K562 (cell line): Measurements from ENCODE around the gene LTBP2. TPM values are rescaled to one million over a fixed set of nuclear protein-coding genes. Genes with fewer than 3 reads are reported as not detected.

ENCODE experiments used
- ATAC-seq: fragments of 200-7000 bp; cut with Tn5 transposase; 3 replicates; pipeline ENCODE4 v1.9.1; 2020; ENCODE audit warnings: moderate library complexity
- BruUV-seq: library from RNA; stranded (reverse); fragments of 400-500 nt; replicated peaks from 2 replicates; lab custom pipeline; 2021; lab: Mats Ljungman, UMichigan
- CTCF ChIA-PET: fragments of 300-600 bp; formaldehyde crosslinking; extraction: SDS; loops from one replicate; lab custom pipeline; 2021; ENCODE audit warnings: low intra/inter-chr PET ratio; lab: Yijun Ruan, JAX
- POLR2A ChIA-PET: fragments of 300-600, 350-650 bp; sonication (Branson Sonifier 250); formaldehyde crosslinking; extraction: SDS; loops from one replicate; lab custom pipeline; 2021; ENCODE audit warnings: antibody characterized with exemption, inconsistent platforms; lab: Yijun Ruan, JAX
- DNase-seq, 4 experiments: peaks; one replicate each; pipeline versions ENCODE4 v3.0.0 to v3.0.0-alpha.2; 2011 to 2018; ENCODE audit warnings: low spot score in 3 of 4, mixed read lengths in 3 of 4; ENCODE audit errors: extremely low read depth in 1 of 4
- FAIRE-seq: peaks from 2 replicates; lab custom pipeline; 2011; peaks lifted over from hg19 to GRCh38; lab: Jason Lieb, UNC
- H2AFZ ChIP-seq: 2 replicates; pipeline ENCODE4 v1.6.0; 2011; ENCODE audit warnings: low read depth, low read length, control low read depth, inconsistent platforms
- H3K27ac ChIP-seq: fragments of 200-600 bp; 3 replicates; pipeline ENCODE4 v1.8.0; 2011; ENCODE audit warnings: low read depth, mild to moderate bottlenecking, control low read depth, inconsistent platforms, low read length, moderate library complexity, mixed read lengths; ENCODE audit errors: extremely low read depth
- H3K27me3 ChIP-seq, 2 experiments: fragments of 300-600 bp in 1 of 2; 2 replicates in 1 of 2; 3 replicates in 1 of 2; pipeline versions ENCODE4 v1.6.0 to v1.8.0; 2011; ENCODE audit warnings: inconsistent platforms in 2 of 2, low read length in 2 of 2, mild to moderate bottlenecking in 1 of 2, mixed read lengths in 1 of 2, moderate library complexity in 1 of 2; ENCODE audit not compliant: control insufficient read depth in 2 of 2, insufficient read depth in 2 of 2
- H3K36me3 ChIP-seq: fragments of 300-600 bp; 3 replicates; pipeline ENCODE4 v1.8.0; 2011; ENCODE audit warnings: mild to moderate bottlenecking, low read length, inconsistent platforms; ENCODE audit not compliant: control insufficient read depth, insufficient read depth
- H3K4me1 ChIP-seq, 2 experiments: fragments of 200-600 bp in 1 of 2; replicated peaks in 1 of 2; 2 replicates in 1 of 2; 3 replicates in 1 of 2; pipeline versions ENCODE4 v1.5.1 to v1.8.0; 2011; ENCODE audit warnings: inconsistent platforms in 2 of 2, low read length in 2 of 2, mild to moderate bottlenecking in 1 of 2, mixed read lengths in 1 of 2, moderate library complexity in 1 of 2; ENCODE audit not compliant: control insufficient read depth in 2 of 2, insufficient read depth in 2 of 2
- H3K4me2 ChIP-seq: 2 replicates; pipeline ENCODE4 v1.6.1; 2011; ENCODE audit warnings: low read length, control low read depth, inconsistent platforms, mixed read lengths; ENCODE audit not compliant: insufficient read depth
- H3K4me3 ChIP-seq: fragments of 200-600 bp; sonication (generic), shearing (Covaris generic); 2 replicates; pipeline ENCODE4 v1.5.1; 2016; ENCODE audit warnings: control low read depth, inconsistent platforms
- H3K79me2 ChIP-seq: fragments of 200-600 bp; 3 replicates; pipeline ENCODE4 v1.8.0; 2011; ENCODE audit warnings: low read length, inconsistent platforms; ENCODE audit not compliant: control insufficient read depth, insufficient read depth
- H3K9ac ChIP-seq, 2 experiments: 2 replicates each; pipeline versions ENCODE4 v1.6.0 to v1.6.1; 2011; ENCODE audit warnings: low read depth in 2 of 2, low read length in 2 of 2, control low read depth in 1 of 2, inconsistent platforms in 1 of 2, mild to moderate bottlenecking in 1 of 2, mixed read lengths in 1 of 2; ENCODE audit not compliant: insufficient read depth in 1 of 2
- H3K9me1 ChIP-seq: one replicate; pipeline ENCODE4 v1.6.0; 2011; ENCODE audit warnings: inconsistent platforms, mild to moderate bottlenecking, low read length, moderate library complexity; ENCODE audit not compliant: control insufficient read depth, insufficient read depth
- H3K9me3 ChIP-seq: replicated peaks from 2 replicates; pipeline ENCODE4 v1.5.1; 2011; ENCODE audit warnings: low read depth, low read length, inconsistent platforms; ENCODE audit not compliant: control insufficient read depth, insufficient read depth
- H4K20me1 ChIP-seq: replicated peaks from 2 replicates; pipeline ENCODE4 v1.6.1; 2011; ENCODE audit warnings: low read length, inconsistent platforms, mixed read lengths; ENCODE audit not compliant: control insufficient read depth, insufficient read depth
- BRD9 ChIP-seq: fragments of 450-650 bp; IDR thresholded peaks from 2 replicates; pipeline ENCODE4 v1.6.1; 2018; ENCODE audit warnings: low read depth; ENCODE audit not compliant: partially characterized antibody
- CEBPB ChIP-seq: fragments of 450-650 bp; IDR thresholded peaks from 2 replicates; pipeline ENCODE4 v1.6.1; 2016; ENCODE audit warnings: missing genetic modification characterization, missing compliant biosample characterization
- CEBPG ChIP-seq, 3 experiments: fragments of 200-800 bp in 1 of 3; sonication (Bioruptor generic) in 1 of 3; sonication (generic) in 1 of 3; formaldehyde crosslinking in 1 of 3; IDR thresholded peaks in 2 of 3; conservative IDR thresholded peaks in 1 of 3; 2 replicates each; pipeline versions ENCODE4 v1.6.1 to v1.8.0; 2016 to 2022; ENCODE audit warnings: missing compliant biosample characterization in 2 of 3, missing genetic modification characterization in 2 of 3, mild to moderate bottlenecking in 1 of 3, missing genetic modification reagents in 1 of 3
- CHD2 ChIP-seq: IDR thresholded peaks from 2 replicates; pipeline ENCODE4 v1.6.1; 2011; ENCODE audit warnings: low read depth, low read length
- CREM ChIP-seq: IDR thresholded peaks from 2 replicates; pipeline ENCODE4 v1.6.1; 2014; ENCODE audit warnings: antibody characterized with exemption, low read depth
- GABPB2 ChIP-seq: fragments of 250-450 bp; sonication (Bioruptor Pico); conservative IDR thresholded peaks from 2 replicates; pipeline ENCODE4 v1.5.1; 2021; ENCODE audit warnings: mild to moderate bottlenecking
- HOXB6 ChIP-seq: fragments of 250-450 bp; sonication (Bioruptor Pico); IDR thresholded peaks from 2 replicates; pipeline ENCODE4 v1.5.1; 2022; ENCODE audit warnings: mild to moderate bottlenecking, borderline replicate concordance
- OTX1 ChIP-seq: fragments of 450-650 bp; formaldehyde crosslinking; IDR thresholded peaks from 2 replicates; pipeline ENCODE4 v1.4.0; 2022; ENCODE audit warnings: mild to moderate bottlenecking
- RBM25 ChIP-seq: fragments of 200-400 bp; formaldehyde crosslinking; IDR thresholded peaks from 2 replicates; pipeline ENCODE4 v1.6.1; 2018; ENCODE audit warnings: low read length, low read depth, moderate library complexity; ENCODE audit not compliant: severe bottlenecking
- SMARCC2 ChIP-seq: fragments of 450-650 bp; IDR thresholded peaks from 2 replicates; pipeline ENCODE4 v1.6.1; 2017; ENCODE audit warnings: antibody characterized with exemption, moderate library complexity, mild to moderate bottlenecking, low read depth
- ZKSCAN8 ChIP-seq: fragments of 200-800 bp; sonication (Bioruptor generic); IDR thresholded peaks from 2 replicates; pipeline ENCODE4 v1.6.1; 2016; ENCODE audit warnings: missing genetic modification characterization, missing compliant biosample characterization
- WGBS: fragments of 100-300 bp; shearing (Covaris generic); methylation state at CpG from one replicate; pipeline ENCODE4 v1.1.6; 2016; ENCODE audit warnings: low coverage, mixed read lengths; ENCODE audit not compliant: insufficient coverage; ENCODE audit errors: missing lambda C conversion rate; 5-methylcytosine and 5-hydroxymethylcytosine counted together
- in situ Hi-C: fragments of 300-500 bp; cut with MboI; formaldehyde crosslinking; loops from 4 replicates; pipeline ENCODE4 v1.15.0; 2018; ENCODE audit warnings: inconsistent platforms, mixed read lengths
- intact Hi-C: fragments of 100-400 bp; cut with micrococcal nuclease; formaldehyde crosslinking; loops from 2 replicates; pipeline ENCODE4 v1.14.2; 2022
- polyA plus RNA-seq, 8 experiments: library from polyadenylated mRNA; depleted of rRNA in 4 of 8; stranded (reverse) in 5 of 8; unstranded in 3 of 8; fragments of >200 nt; fragmentation: Nextera tagmentation in 2 of 8; fragmentation: Illumina TruSeq in 1 of 8; extraction: Ambion mirVana in 2 of 8; extraction: Trizol in 1 of 8; gene quantifications; 2 replicates each; pipeline versions ENCODE4 v1.2.1 to v1.2.3, GENCODE V29; 2011 to 2014; ENCODE audit warnings: inconsistent platforms in 1 of 8, missing spikeins in 1 of 8
- total RNA-seq, 7 experiments: library from RNA; depleted of rRNA in 6 of 7; stranded (reverse); fragments of >200 nt in 6 of 7; fragmentation: Illumina TruSeq in 2 of 7; extraction: Trizol in 2 of 7; gene quantifications; 2 replicates each; pipeline versions ENCODE4 v1.2.1 to v1.2.3, GENCODE V29; 2011 to 2021; ENCODE audit warnings: low replicate concordance in 1 of 7
- TF ChIP-seq, protein P1 (sequence below): sonication (generic); formaldehyde crosslinking; IDR thresholded peaks from 2 replicates; pipeline ENCODE4 v1.8.1; 2023; ENCODE audit warnings: mild to moderate bottlenecking, missing genetic modification reagents, moderate library complexity
- TF ChIP-seq, protein P2 (sequence below): fragments of 250-450 bp; sonication (Bioruptor Pico); IDR thresholded peaks from 2 replicates; pipeline ENCODE4 v1.6.1; 2021; ENCODE audit warnings: mild to moderate bottlenecking
- TF ChIP-seq, protein P3 (sequence below): fragments of 450-650 bp; formaldehyde crosslinking; IDR thresholded peaks from 2 replicates; pipeline ENCODE4 v1.4.0; 2020; ENCODE audit warnings: mild to moderate bottlenecking, moderate library complexity

LTBP2 gene
- total and polyA plus RNA-seq, 9 of the 15 experiments (the other 6 are each of a cell fraction or from before 2014, with no cell fraction given): under 0.01 to 0.18 (median 0.03) TPM; not detected in 3

DNA sequence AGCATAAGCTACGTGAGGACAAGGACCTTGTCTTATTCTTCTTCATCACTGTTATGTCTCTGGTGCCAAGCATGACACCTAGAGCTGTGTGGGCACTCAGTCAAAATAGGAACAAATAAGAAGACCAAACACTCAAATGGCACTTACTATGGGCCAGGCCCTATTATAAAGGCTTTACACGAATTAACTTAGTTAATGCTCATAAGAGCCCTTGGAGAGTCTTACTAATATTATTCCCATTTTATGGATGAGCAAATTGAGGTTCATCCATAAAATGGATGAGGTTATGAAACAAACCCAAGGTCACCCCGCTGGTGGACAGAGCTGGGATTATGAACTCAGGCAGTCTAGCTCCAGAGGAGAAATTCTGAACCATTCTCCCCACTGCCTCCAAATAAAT is 70.8 kb downstream of the LTBP2 start:
- no peaks in the 10 kb centered on the region for H3K4me1 ChIP-seq
- no peaks in the 10 kb centered on the region for H3K36me3 ChIP-seq
- peak; percentile 52 for TF ChIP-seq RBM25
- TF ChIP-seq BRD9: no peak
- H4K20me1 ChIP-seq: no peaks in the 10 kb centered on the region
- POLR2A ChIA-PET: no interaction called here
- FAIRE-seq (no peak), ATAC-seq (no peak), DNase-seq (no peak)
- no peak overlapping the region for H3K4me3 ChIP-seq
- no peaks in the 10 kb centered on the region for H3K9me1 ChIP-seq
- no peak overlapping the region for H3K27ac ChIP-seq
- intact Hi-C loops (no loop called here), in situ Hi-C loops (no loop called here)
- peaks cover 7 to 25% of the 10 kb centered on the region in 2 experiments for H3K27me3 ChIP-seq
- no peak overlapping the region for H2AFZ ChIP-seq
- no peak overlapping the region for H3K4me2 ChIP-seq
- CTCF ChIA-PET: no interaction called here
- no TSS peak for BruUV-seq
- 2% methylated on average over 3 of the region's 3 CpGs for WGBS
- no peaks in the 10 kb centered on the region for H3K9me3 ChIP-seq
- H3K9ac ChIP-seq: no peak overlapping the region
- H3K79me2 ChIP-seq: no peaks in the 10 kb centered on the region

DNA sequence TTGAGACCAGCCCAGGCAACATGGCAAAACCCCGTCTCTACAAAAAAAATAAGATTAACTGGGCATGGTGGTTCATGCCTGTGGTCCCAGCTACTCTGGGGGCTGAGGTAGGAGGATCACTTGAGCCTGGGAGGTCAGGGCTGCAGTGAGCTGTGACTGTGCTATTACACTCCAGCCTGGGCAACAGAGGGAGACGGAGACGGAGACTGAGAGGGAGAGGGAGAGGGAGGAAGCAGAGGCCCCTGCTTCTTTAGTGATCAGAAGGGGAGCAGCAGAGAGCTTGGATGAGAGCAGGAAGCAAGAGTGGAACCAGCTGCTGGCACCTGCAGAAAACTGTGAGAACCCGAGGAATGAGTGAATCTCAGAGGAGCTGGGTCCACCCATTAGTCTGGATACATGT is 72.5 kb downstream of the LTBP2 start:
- in situ Hi-C loops: no loop called here
- no TSS peak for BruUV-seq
- ATAC-seq: no peak
- TF ChIP-seq ZKSCAN8 (no peak), CREM (no peak), CEBPB (tag) (no peak), SMARCC2 (no peak), HOXB6 (no peak), GABPB2 (CRISPR knock-in tag) (no peak), CEBPG (CRISPR knock-in tag; IDR thresholded peaks at IDR 0.05) (no peak), CEBPG (tag; conservative IDR thresholded peaks at IDR 0.05 in 1 of 2, IDR thresholded peaks at IDR 0.05 in 1 of 2) (no peak), CHD2 (no peak), OTX1 (CRISPR knock-in tag) (no peak)
- TF ChIP-seq, protein P1, sequence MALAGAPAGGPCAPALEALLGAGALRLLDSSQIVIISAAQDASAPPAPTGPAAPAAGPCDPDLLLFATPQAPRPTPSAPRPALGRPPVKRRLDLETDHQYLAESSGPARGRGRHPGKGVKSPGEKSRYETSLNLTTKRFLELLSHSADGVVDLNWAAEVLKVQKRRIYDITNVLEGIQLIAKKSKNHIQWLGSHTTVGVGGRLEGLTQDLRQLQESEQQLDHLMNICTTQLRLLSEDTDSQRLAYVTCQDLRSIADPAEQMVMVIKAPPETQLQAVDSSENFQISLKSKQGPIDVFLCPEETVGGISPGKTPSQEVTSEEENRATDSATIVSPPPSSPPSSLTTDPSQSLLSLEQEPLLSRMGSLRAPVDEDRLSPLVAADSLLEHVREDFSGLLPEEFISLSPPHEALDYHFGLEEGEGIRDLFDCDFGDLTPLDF (CRISPR knock-in tag): no peak
- TF ChIP-seq, protein P2, sequence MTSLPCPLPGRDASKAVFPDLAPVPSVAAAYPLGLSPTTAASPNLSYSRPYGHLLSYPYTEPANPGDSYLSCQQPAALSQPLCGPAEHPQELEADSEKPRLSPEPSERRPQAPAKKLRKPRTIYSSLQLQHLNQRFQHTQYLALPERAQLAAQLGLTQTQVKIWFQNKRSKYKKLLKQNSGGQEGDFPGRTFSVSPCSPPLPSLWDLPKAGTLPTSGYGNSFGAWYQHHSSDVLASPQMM (CRISPR knock-in tag): no peak
- TF ChIP-seq, protein P3, sequence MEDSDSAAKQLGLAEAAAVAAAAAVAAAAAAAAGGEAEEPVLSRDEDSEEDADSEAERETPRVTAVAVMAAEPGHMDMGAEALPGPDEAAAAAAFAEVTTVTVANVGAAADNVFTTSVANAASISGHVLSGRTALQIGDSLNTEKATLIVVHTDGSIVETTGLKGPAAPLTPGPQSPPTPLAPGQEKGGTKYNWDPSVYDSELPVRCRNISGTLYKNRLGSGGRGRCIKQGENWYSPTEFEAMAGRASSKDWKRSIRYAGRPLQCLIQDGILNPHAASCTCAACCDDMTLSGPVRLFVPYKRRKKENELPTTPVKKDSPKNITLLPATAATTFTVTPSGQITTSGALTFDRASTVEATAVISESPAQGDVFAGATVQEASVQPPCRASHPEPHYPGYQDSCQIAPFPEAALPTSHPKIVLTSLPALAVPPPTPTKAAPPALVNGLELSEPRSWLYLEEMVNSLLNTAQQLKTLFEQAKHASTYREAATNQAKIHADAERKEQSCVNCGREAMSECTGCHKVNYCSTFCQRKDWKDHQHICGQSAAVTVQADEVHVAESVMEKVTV (CRISPR knock-in tag): no peak

More for the DNA sequence above, 72.5 kb downstream of the LTBP2 start:
- Histone ChIP-seq H3K79me2 (no peaks in the 10 kb centered on the region), H3K27ac (no peak overlapping the region), H3K9ac (no peak overlapping the region), H3K36me3 (no peaks in the 10 kb centered on the region), H3K4me2 (no peak overlapping the region), H3K4me3 (no peak overlapping the region), H3K9me1 (no peaks in the 10 kb centered on the region), H3K9me3 (no peaks in the 10 kb centered on the region), H3K4me1 (no peaks in the 10 kb centered on the region), H3K27me3 (peaks cover 7 to 40% of the 10 kb centered on the region in 2 experiments), H4K20me1 (no peaks in the 10 kb centered on the region), H2AFZ (no peak overlapping the region)
- ChIA-PET POLR2A (interaction anchor here (0.6 kb wide), 1 partner anchor 181 kb away, joined by 3 read pairs; no protein-coding TSS in a partner anchor), CTCF (no interaction called here)
- FAIRE-seq (no peak), DNase-seq (no peak)
- WGBS: 0% methylated on average over 2 of the region's 4 CpGs
- intact Hi-C loops: no loop called here
